ENCODE data around the gene PDZD2. TPM values are rescaled to one million over a fixed set of nuclear protein-coding genes. Genes with fewer than 3 reads are reported as not detected.

The PDZD2 gene
- polyA plus RNA-seq, 1 donor from 2014 or later: 3.1 TPM

- Histone ChIP-seq H3K27me3 (ENCODE audit: insufficient read depth, low read depth, low read length) (no peaks in the 10 kb centered on the region), H3F3A (ENCODE audit: insufficient read depth, low read length, poor library complexity, severe bottlenecking) (no peaks in the 10 kb centered on the region), H4K20me1 (ENCODE audit: insufficient read depth) (no peaks in the 10 kb centered on the region), H3K9me3 (ENCODE audit: low read length) (no peaks in the 10 kb centered on the region), H3K9me2 (ENCODE audit: insufficient read depth, low read length) (no peaks in the 10 kb centered on the region), H3K4me2 (ENCODE audit: low read length) (no peak overlapping the region), H3K36me3 (ENCODE audit: insufficient read depth, low read length) (no peaks in the 10 kb centered on the region), H3K9ac (ENCODE audit: low read length) (no peak overlapping the region), H3K79me2 (replicated peaks; ENCODE audit: insufficient read depth, low read length) (no peaks in the 10 kb centered on the region), H3K4me3 (ENCODE audit: low read length) (no peak overlapping the region), H2AFZ (ENCODE audit: low read depth, low read length) (no peak overlapping the region), H3K27ac (ENCODE audit: low read length) (no peak overlapping the region)
- TF ChIP-seq SMC3 (conservative IDR thresholded peaks at IDR 0.05; ENCODE audit: poor library complexity) (no peak), MXI1 (conservative IDR thresholded peaks at IDR 0.05; ENCODE audit: poor library complexity, severe bottlenecking) (no peak), TAF1 (IDR thresholded peaks at IDR 0.05; ENCODE audit: low read depth) (no peak), EP300 (conservative IDR thresholded peaks at IDR 0.05; ENCODE audit: poor library complexity, severe bottlenecking) (no peak), EZH2 (IDR thresholded peaks at IDR 0.05; ENCODE audit: borderline replicate concordance, insufficient read depth, low read length, poor library complexity, severe bottlenecking) (no peak), RAD21 (conservative IDR thresholded peaks at IDR 0.05) (no peak), CTCF (IDR thresholded peaks at IDR 0.05; ENCODE audit: poor library complexity, severe bottlenecking) (no peak), POLR2AphosphoS5 (IDR thresholded peaks at IDR 0.05) (no peak)
- TF ChIP-seq, protein P1, sequence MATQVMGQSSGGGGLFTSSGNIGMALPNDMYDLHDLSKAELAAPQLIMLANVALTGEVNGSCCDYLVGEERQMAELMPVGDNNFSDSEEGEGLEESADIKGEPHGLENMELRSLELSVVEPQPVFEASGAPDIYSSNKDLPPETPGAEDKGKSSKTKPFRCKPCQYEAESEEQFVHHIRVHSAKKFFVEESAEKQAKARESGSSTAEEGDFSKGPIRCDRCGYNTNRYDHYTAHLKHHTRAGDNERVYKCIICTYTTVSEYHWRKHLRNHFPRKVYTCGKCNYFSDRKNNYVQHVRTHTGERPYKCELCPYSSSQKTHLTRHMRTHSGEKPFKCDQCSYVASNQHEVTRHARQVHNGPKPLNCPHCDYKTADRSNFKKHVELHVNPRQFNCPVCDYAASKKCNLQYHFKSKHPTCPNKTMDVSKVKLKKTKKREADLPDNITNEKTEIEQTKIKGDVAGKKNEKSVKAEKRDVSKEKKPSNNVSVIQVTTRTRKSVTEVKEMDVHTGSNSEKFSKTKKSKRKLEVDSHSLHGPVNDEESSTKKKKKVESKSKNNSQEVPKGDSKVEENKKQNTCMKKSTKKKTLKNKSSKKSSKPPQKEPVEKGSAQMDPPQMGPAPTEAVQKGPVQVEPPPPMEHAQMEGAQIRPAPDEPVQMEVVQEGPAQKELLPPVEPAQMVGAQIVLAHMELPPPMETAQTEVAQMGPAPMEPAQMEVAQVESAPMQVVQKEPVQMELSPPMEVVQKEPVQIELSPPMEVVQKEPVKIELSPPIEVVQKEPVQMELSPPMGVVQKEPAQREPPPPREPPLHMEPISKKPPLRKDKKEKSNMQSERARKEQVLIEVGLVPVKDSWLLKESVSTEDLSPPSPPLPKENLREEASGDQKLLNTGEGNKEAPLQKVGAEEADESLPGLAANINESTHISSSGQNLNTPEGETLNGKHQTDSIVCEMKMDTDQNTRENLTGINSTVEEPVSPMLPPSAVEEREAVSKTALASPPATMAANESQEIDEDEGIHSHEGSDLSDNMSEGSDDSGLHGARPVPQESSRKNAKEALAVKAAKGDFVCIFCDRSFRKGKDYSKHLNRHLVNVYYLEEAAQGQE (IDR thresholded peaks at IDR 0.05; ENCODE audit: borderline replicate concordance): no peak
These were observed 302.3 kb downstream of the PDZD2 start for GRCh38 chr5:31941151-31941755.

DNA sequence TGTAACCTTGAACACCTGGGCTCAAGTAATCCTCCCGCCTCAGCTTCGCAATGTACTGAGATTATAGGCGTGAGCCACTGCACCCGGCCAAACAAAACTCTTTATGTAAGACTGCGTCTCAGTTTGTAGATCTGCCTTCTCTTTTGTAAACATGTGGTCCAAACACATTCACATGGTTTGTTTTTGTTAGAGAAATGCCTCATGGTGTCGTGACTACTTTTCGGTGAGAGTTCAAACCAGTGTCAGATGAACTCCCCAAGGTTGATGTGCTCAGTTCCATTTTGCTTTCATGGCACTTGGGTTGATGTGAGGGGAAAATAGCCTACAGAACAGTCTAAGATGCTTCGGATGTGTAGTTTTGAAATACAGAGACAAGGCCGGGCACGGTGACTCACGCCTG is 303.6 kb downstream of the PDZD2 start:
- no peaks in the 10 kb centered on the region for H3K9me2 ChIP-seq (ENCODE audit: insufficient read depth, low read length)
- H3K79me2 ChIP-seq (replicated peaks; ENCODE audit: insufficient read depth, low read length): no peaks in the 10 kb centered on the region
- H3K27me3 ChIP-seq (ENCODE audit: insufficient read depth, low read depth, low read length): no peaks in the 10 kb centered on the region
- H3K4me2 ChIP-seq (ENCODE audit: low read length): no peak overlapping the region
- no peaks in the 10 kb centered on the region for H3K9me3 ChIP-seq (ENCODE audit: low read length)
- H3K9ac ChIP-seq (ENCODE audit: low read length): no peak overlapping the region
- TF ChIP-seq SMC3 (conservative IDR thresholded peaks at IDR 0.05; ENCODE audit: poor library complexity) (no peak), RAD21 (conservative IDR thresholded peaks at IDR 0.05) (no peak), POLR2AphosphoS5 (IDR thresholded peaks at IDR 0.05) (no peak), TAF1 (IDR thresholded peaks at IDR 0.05; ENCODE audit: low read depth) (no peak), EZH2 (IDR thresholded peaks at IDR 0.05; ENCODE audit: borderline replicate concordance, insufficient read depth, low read length, poor library complexity, severe bottlenecking) (no peak), CTCF (IDR thresholded peaks at IDR 0.05; ENCODE audit: poor library complexity, severe bottlenecking) (no peak), MXI1 (conservative IDR thresholded peaks at IDR 0.05; ENCODE audit: poor library complexity, severe bottlenecking) (no peak), EP300 (conservative IDR thresholded peaks at IDR 0.05; ENCODE audit: poor library complexity, severe bottlenecking) (no peak)
- TF ChIP-seq, protein P1 (IDR thresholded peaks at IDR 0.05; ENCODE audit: borderline replicate concordance): no peak
- H4K20me1 ChIP-seq (ENCODE audit: insufficient read depth): no peaks in the 10 kb centered on the region
- H3F3A ChIP-seq (ENCODE audit: insufficient read depth, low read length, poor library complexity, severe bottlenecking): no peaks in the 10 kb centered on the region
- no peak overlapping the region for H3K27ac ChIP-seq (ENCODE audit: low read length)
- no peak overlapping the region for H2AFZ ChIP-seq (ENCODE audit: low read depth, low read length)
- H3K4me3 ChIP-seq (ENCODE audit: low read length): no peak overlapping the region
- H3K36me3 ChIP-seq (ENCODE audit: insufficient read depth, low read length): no peaks in the 10 kb centered on the region
